AG20443 (cell line): ENCODE measurements around the gene MOCS2.
A peak's percentile ranks its signal among the peaks of the same experiment; 100 is the strongest.

Experiments
- DNase-seq: peaks from one replicate; pipeline ENCODE4 v3.0.0; 2012; ENCODE audit warnings: low spot score, mixed read lengths

MOCS2 gene

GRCh38 chr5:53092242-53092641 is 17.3 kb downstream of the MOCS2 start:
- no peak for DNase-seq

- peak; percentile 43 for DNase-seq
Observed at GRCh38 chr5:53091289-53091688, 18.3 kb downstream of the MOCS2 start.

GRCh38 chr5:53090229-53090628 is 19.3 kb downstream of the MOCS2 start:
- no peak for DNase-seq

DNA sequence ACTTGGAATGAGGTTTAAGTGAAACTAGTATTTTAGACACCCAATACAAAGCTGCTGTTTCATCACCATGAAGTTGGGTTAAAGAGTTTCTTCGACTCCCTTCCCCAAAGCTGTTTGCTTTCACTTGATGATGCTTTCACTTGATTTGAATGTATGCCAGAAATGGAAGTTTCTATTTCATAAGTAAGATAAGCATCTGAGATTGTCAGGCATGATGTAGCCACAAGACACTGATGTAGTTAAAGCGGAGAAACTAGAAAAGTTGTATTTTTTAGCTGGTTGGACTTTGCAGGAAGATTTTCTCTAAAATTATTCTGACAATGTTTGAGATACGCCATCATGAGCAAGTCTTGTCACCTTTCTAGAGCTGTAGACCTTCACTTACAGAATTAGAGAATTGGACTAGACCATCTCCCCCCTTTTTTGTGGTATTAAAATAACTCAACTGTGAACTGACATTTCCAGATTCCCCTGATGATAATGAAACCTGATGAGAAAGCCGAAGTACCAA is 20.0 kb downstream of the MOCS2 start:
- no peak for DNase-seq

DNA sequence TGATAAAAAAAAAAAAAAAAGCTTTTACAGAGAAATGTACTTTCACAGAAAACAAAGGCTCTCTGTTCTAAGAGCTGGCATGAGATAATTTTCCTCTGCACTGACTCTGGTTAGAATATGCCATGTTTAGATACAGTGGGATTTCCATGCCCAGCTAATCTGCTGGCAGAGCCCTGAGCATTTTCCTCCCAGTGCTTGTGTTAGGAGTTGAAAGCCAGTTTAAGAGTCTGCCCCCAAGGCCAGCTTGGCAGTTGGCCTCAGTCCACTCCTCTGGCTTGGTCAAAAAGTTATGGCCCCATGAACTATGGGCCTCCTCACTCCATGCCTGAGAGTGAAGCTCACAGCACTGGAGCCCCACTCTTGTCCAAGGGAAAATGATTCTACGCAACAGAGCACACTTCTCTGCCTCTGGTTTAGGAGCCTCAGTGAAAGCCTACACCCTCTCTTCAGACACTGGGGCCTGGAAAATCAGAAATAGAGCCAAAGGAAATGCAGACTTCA is 21.9 kb downstream of the MOCS2 start:
- no peak for DNase-seq

DNA sequence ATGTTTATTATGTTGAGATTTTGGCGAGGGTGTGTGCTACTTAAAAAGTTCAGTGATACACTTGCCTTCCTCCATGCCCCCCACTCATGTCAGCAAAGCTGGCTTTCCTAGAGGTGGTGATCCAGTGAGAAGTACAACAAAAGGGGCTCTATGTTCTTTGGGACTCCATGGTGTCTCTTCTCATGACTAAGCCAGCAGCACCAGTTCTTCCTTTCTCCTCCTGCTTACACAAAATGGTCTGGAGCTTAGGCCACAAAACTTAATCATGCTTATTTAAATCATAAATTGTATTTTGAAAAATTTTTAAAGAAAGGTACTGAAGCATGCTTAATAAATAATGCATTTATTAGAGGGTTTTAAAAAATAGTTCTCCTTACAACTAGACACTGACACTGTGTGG is 22.4 kb downstream of the MOCS2 start:
- no peak for DNase-seq

- DNase-seq, result no peak
Observed at GRCh38 chr5:53084546-53085255, 24.9 kb downstream of the MOCS2 start.

GRCh38 chr5:53083927-53084326 is 25.6 kb downstream of the MOCS2 start:
- DNase-seq, result no peak

GRCh38 chr5:53080271-53080670 is 29.3 kb downstream of the MOCS2 start:
- no peak for DNase-seq

DNA sequence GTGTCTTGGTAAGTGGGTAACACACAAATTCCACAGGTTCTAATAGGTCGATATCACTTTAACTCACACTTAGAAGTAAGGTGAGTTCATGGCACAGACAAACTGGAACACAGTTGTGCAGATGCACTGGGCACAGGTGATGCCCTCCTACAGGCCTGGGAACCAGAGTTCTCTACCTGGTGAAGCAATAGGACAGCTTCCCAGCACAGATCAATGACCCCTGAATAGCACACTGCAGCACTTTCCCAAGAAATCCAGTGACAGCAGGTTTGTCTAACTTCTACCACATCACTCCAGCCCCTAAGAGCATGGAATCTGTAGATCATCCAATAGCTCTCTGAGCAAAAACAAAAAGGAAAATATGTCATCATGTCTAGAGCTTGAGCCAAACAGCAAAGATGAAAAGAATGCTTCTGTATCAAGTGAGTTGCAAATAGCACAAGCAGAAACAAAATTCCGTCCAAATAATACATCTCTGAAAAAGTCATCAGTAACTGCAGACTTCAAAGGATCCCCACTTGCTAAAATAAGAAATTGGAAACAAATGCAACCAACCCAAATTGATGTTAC is 33.5 kb downstream of the MOCS2 start:
- no peak for DNase-seq

GRCh38 chr5:53073348-53073747 is 36.2 kb downstream of the MOCS2 start:
- DNase-seq, result peak; percentile 46

DNA sequence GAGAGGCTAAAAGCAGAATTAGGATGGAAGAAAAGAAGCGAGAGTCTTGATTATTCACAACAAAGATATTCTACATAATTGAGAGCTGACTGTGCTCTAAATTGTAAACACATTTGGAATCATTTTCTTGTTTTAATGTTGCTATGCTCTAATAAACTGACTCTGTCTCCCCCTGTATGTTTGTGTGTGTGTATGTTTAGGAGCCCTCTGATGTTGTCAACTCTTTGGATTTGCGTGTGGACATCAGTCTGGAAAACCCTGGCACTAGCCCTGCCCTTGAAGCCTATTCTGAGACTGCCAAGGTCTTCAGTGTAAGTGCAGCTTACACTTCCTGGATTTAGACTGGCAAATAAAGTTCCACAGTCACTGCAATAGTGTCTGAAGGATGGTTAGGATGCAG is 37.8 kb downstream of the MOCS2 start:
- peak; percentile 64 for DNase-seq

DNA sequence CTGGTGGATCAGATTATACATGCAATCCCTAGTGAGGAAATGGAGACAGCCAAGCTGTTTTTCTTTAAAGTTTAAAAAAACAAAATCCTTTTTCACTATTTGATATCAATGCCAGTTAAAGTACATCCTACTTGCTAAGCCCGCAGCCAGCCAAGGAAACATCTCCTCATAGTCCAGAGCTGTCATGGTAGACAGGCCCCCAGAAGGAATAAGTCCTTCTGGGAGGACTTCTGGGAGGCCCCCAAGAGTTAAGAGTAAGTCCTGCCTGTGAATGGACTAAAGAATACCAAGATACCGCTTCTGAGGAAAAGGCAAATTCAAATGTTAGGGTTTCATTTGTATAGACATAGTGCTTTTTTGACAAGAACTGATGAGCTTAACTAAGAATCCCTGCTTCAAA is 38.3 kb downstream of the MOCS2 start:
- no peak for DNase-seq

DNA sequence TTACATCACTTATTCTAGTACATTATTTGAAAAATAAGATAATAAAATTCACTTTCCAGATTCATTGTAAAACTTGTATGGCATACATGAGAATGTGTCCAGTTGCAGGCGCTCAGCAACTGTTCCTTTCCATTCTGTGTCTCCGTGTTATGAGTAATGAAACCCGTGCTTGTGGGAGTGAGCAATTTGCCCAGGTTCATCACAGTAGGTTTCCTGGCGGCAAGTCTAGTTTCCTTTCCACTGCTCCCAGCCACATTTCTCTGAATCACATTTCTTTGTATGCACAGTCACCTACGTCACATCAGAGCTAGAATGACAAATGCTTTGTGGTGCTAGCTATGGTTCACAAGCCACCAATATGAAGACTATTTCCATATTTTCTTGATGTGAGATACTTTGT is 39.9 kb downstream of the MOCS2 start:
- peak; percentile 68 for DNase-seq

GRCh38 chr5:53068291-53068836 is 41.2 kb downstream of the MOCS2 start:
- no peak for DNase-seq

DNA sequence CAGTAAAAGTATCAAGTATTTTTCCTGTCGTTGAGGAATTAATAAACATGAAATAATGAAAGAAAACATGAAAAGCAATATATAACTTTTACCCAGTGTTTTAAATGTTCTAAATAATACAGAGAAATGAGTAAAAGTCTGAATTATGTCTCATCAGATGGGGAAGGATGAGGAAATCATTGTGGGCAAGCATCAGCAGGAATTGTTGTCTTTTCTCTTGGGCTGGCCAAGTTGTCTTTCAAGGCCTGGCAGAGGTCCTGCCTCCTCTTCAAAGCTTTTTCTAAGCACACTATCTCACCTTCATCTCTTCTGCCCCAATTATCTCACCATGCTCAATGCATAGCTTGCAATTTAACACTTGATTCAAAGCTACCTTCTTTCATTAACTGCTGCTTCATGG is 41.9 kb downstream of the MOCS2 start:
- no peak for DNase-seq

DNA sequence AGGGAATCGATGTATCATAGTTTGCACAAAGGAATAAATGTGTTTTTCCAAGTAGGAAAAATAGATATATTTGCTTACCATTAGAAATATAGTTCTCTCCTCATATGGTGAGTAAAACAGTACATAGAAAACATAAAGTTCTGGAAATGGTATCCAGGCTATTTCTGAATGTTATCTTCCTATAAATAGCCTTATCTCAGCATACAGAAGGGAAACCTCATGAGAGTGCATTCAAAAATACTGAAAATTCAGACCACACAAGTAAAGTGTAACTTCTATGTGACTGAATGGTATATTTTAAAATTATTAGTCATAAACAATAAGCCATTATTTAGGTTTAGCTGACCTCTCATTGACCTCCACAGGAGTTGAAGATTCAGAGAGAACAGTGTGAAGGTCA is 43.5 kb downstream of the MOCS2 start:
- DNase-seq, result no peak

GRCh38 chr5:53063791-53064190 is 45.8 kb downstream of the MOCS2 start:
- no peak for DNase-seq

GRCh38 chr5:53063176-53063575 is 46.4 kb downstream of the MOCS2 start:
- DNase-seq, result no peak

DNA sequence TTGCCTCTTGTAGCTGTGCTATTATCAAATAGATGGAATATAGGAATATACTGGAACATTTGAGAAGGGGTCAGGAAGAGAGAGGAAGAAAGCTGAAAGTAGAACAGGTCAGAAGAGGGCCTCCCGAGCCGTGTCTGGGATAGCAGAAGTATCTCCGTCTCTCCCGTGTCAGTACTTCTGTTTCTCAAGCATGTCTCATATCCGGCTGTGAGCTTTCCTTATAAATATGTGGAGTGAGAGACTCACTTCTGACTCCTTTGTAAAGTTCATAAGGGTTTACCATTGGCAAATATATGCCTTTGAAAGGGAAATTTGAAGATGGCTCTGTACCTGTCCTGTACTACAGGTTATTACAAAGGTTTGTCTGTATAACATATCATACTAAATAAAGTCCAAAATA is 50.3 kb downstream of the MOCS2 start:
- no peak for DNase-seq

DNA sequence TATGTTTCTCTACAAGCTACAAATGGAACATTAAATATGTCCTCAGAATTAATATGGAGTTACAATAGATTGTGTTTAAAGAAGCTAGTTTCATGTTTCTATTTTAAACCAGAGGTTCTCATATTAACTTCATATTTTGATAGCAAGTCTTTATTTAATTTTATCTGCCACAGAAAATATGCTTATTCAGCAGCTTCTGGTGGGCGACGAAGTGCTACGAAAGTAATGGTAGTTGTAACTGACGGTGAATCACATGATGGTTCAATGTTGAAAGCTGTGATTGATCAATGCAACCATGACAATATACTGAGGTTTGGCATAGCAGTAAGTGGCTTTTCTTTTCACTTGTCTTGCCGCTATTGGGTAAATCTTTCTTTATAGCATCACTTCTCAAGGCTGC is 54.2 kb downstream of the MOCS2 start:
- no peak for DNase-seq

DNA sequence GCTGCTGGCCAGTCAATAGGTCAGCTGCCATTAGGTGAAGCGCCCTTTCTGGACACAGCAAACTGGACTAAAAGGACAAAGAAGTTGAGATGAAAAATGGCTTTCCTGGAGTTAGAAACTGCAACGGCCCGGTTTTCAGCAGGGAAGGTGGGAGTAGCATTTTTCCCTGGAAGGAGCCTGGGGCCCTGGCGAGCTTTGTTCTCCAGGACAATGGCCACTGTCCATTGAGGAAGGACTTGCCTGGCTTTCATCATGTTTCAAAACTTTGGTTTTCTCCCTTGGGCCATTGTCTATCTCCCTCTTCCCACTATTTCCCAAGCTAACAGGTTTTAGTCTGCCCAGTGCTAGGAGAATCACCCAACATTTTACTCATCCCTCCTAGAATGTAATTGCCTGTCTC is 56.2 kb downstream of the MOCS2 start:
- DNase-seq, result no peak

DNA sequence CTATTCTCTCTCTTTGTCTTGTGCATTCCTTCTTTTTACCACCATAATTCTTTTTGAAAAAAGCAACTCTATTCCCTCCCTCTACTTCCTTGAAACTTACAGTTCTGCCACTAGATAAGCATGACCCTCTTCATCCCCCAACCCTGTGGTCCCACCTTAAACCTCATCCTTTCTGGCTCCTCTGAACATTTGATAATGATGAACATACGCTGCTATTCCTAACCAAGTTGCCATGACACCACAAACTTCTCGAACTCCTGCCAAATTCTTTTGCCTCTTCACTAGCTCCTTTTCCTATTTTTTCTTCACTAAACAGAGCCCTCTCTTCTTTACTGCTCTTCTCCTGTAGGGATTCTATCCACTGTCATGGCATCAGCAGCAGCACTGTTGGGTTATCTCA is 57.1 kb downstream of the MOCS2 start:
- DNase-seq, result peak; percentile 25

DNA sequence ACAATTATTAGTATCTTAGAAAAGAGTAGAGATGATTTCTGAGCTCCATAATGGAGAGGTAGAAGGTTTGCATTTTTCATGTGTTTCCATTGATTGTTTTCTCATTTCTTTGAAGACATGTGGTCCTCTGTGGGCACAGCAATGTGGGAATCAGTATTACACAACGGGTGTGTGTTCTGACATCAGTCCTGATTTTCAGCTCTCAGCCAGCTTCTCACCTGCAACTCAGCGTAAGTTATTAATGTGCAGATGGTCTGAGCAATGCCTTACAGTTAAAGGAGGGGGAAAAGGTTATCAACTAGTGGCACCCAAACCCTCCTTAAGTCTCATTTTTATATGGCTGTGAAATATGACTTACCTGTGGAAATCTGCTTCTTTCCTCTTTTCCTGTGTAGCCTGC is 61.3 kb downstream of the MOCS2 start:
- no peak for DNase-seq
